ENCODE data around the gene CRIP3. TPM values are rescaled to one million over a fixed set of nuclear protein-coding genes. Genes with fewer than 3 reads are reported as not detected.

The CRIP3 gene
- total and polyA plus RNA-seq, 2 of the 13 experiments (the other 11 are each of a cell fraction or from before 2014, with no cell fraction given): 6.3 to 9.3 TPM

DNA sequence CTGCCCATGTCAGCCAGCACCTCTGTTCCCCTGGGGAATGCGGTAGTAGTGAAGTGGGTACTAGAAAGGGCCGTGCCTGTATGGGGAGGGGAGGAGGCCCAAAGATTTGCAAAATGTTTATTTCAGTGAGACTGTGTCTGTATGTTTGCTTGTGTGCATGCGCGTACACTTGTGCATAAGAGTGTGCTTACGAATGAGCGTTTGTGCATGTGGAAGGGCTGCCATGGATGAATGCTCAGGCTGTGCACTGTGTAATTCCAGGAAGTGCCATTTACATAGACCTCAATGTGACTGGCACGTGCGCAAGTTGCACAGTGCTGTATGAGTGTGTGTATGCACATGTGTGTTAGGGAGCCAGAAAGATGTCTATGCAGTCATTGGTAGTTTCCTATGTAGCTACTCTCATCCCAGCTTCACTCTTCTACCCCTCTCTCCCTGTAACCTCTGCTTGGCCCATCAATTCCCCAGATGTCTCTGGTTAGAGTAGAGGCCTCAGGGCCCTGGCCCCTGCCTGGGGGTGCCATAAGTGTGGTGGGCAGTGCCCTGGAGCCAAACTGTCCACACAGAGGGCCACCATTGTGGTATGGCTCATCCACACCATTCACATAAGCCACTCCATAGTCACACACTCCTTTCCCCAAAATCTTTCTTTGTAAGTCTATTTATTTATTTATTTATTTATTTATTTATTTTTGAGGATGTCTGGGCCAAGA lies 37.4 kb downstream of the CRIP3 start (continued):
- TF ChIP-seq, protein P1, sequence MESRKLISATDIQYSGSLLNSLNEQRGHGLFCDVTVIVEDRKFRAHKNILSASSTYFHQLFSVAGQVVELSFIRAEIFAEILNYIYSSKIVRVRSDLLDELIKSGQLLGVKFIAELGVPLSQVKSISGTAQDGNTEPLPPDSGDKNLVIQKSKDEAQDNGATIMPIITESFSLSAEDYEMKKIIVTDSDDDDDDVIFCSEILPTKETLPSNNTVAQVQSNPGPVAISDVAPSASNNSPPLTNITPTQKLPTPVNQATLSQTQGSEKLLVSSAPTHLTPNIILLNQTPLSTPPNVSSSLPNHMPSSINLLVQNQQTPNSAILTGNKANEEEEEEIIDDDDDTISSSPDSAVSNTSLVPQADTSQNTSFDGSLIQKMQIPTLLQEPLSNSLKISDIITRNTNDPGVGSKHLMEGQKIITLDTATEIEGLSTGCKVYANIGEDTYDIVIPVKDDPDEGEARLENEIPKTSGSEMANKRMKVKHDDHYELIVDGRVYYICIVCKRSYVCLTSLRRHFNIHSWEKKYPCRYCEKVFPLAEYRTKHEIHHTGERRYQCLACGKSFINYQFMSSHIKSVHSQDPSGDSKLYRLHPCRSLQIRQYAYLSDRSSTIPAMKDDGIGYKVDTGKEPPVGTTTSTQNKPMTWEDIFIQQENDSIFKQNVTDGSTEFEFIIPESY (CRISPR knock-in tag; IDR thresholded peaks at IDR 0.05): peak; percentile 37; the same call in 1 of the 2 replicates
- TF ChIP-seq, protein P2, sequence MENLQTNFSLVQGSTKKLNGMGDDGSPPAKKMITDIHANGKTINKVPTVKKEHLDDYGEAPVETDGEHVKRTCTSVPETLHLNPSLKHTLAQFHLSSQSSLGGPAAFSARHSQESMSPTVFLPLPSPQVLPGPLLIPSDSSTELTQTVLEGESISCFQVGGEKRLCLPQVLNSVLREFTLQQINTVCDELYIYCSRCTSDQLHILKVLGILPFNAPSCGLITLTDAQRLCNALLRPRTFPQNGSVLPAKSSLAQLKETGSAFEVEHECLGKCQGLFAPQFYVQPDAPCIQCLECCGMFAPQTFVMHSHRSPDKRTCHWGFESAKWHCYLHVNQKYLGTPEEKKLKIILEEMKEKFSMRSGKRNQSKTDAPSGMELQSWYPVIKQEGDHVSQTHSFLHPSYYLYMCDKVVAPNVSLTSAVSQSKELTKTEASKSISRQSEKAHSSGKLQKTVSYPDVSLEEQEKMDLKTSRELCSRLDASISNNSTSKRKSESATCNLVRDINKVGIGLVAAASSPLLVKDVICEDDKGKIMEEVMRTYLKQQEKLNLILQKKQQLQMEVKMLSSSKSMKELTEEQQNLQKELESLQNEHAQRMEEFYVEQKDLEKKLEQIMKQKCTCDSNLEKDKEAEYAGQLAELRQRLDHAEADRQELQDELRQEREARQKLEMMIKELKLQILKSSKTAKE (CRISPR knock-in tag; IDR thresholded peaks at IDR 0.05; ENCODE audit: borderline replicate concordance): no peak
- TF ChIP-seq, protein P3, sequence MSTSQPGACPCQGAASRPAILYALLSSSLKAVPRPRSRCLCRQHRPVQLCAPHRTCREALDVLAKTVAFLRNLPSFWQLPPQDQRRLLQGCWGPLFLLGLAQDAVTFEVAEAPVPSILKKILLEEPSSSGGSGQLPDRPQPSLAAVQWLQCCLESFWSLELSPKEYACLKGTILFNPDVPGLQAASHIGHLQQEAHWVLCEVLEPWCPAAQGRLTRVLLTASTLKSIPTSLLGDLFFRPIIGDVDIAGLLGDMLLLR (CRISPR knock-in tag; IDR thresholded peaks at IDR 0.05): no peak
- TF ChIP-seq MEF2D (CRISPR knock-in tag; IDR thresholded peaks at IDR 0.05): 0 out of 2 replicates have a peak, but pooled peaks have one; percentile 27
- TF ChIP-seq SALL1 (CRISPR knock-in tag; IDR thresholded peaks at IDR 0.05): peak; percentile 16
- peak; percentile 45; the same call in 1 of the 2 replicates for TF ChIP-seq ZNF12 (CRISPR knock-in tag; IDR thresholded peaks at IDR 0.05)
- TF ChIP-seq, protein P4, sequence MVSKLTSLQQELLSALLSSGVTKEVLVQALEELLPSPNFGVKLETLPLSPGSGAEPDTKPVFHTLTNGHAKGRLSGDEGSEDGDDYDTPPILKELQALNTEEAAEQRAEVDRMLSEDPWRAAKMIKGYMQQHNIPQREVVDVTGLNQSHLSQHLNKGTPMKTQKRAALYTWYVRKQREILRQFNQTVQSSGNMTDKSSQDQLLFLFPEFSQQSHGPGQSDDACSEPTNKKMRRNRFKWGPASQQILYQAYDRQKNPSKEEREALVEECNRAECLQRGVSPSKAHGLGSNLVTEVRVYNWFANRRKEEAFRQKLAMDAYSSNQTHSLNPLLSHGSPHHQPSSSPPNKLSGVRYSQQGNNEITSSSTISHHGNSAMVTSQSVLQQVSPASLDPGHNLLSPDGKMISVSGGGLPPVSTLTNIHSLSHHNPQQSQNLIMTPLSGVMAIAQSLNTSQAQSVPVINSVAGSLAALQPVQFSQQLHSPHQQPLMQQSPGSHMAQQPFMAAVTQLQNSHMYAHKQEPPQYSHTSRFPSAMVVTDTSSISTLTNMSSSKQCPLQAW (CRISPR knock-in tag; IDR thresholded peaks at IDR 0.05): no peak
- TF ChIP-seq ZNF180 (CRISPR knock-in tag; IDR thresholded peaks at IDR 0.05; ENCODE audit: borderline replicate concordance, low read depth): no peak
- TF ChIP-seq, protein P5, sequence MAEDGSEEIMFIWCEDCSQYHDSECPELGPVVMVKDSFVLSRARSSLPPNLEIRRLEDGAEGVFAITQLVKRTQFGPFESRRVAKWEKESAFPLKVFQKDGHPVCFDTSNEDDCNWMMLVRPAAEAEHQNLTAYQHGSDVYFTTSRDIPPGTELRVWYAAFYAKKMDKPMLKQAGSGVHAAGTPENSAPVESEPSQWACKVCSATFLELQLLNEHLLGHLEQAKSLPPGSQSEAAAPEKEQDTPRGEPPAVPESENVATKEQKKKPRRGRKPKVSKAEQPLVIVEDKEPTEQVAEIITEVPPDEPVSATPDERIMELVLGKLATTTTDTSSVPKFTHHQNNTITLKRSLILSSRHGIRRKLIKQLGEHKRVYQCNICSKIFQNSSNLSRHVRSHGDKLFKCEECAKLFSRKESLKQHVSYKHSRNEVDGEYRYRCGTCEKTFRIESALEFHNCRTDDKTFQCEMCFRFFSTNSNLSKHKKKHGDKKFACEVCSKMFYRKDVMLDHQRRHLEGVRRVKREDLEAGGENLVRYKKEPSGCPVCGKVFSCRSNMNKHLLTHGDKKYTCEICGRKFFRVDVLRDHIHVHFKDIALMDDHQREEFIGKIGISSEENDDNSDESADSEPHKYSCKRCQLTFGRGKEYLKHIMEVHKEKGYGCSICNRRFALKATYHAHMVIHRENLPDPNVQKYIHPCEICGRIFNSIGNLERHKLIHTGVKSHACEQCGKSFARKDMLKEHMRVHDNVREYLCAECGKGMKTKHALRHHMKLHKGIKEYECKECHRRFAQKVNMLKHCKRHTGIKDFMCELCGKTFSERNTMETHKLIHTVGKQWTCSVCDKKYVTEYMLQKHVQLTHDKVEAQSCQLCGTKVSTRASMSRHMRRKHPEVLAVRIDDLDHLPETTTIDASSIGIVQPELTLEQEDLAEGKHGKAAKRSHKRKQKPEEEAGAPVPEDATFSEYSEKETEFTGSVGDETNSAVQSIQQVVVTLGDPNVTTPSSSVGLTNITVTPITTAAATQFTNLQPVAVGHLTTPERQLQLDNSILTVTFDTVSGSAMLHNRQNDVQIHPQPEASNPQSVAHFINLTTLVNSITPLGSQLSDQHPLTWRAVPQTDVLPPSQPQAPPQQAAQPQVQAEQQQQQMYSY (CRISPR knock-in tag; IDR thresholded peaks at IDR 0.05): no peak
- no peak for TF ChIP-seq ZNF614 (CRISPR knock-in tag; IDR thresholded peaks at IDR 0.05; ENCODE audit: borderline replicate concordance)
- TF ChIP-seq CENPX (CRISPR knock-in tag; IDR thresholded peaks at IDR 0.05): no peak
- TF ChIP-seq, protein P6, sequence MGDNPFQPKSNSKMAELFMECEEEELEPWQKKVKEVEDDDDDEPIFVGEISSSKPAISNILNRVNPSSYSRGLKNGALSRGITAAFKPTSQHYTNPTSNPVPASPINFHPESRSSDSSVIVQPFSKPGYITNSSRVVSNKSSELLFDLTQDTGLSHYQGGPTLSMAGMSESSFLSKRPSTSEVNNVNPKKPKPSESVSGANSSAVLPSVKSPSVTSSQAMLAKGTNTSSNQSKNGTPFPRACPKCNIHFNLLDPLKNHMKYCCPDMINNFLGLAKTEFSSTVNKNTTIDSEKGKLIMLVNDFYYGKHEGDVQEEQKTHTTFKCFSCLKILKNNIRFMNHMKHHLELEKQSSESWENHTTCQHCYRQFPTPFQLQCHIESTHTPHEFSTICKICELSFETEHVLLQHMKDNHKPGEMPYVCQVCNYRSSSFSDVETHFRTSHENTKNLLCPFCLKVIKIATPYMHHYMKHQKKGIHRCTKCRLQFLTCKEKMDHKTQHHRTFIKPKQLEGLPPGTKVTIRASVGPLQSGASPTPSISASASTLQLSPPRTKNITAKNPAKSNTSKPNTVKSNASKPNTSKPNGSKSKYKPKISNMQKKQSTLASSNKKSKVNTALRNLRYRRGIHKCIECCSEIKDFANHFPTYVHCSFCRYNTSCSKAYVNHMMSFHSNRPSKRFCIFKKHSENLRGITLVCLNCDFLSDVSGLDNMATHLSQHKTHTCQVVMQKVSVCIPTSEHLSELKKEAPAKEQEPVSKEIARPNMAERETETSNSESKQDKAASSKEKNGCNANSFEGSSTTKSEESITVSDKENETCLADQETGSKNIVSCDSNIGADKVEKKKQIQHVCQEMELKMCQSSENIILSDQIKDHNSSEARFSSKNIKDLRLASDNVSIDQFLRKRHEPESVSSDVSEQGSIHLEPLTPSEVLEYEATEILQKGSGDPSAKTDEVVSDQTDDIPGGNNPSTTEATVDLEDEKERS (CRISPR knock-in tag; IDR thresholded peaks at IDR 0.05): 0 out of 2 replicates have a peak, but pooled peaks have one; percentile 58
